ENCODE results near the gene TSPAN5.

- TF ChIP-seq, protein P1, sequence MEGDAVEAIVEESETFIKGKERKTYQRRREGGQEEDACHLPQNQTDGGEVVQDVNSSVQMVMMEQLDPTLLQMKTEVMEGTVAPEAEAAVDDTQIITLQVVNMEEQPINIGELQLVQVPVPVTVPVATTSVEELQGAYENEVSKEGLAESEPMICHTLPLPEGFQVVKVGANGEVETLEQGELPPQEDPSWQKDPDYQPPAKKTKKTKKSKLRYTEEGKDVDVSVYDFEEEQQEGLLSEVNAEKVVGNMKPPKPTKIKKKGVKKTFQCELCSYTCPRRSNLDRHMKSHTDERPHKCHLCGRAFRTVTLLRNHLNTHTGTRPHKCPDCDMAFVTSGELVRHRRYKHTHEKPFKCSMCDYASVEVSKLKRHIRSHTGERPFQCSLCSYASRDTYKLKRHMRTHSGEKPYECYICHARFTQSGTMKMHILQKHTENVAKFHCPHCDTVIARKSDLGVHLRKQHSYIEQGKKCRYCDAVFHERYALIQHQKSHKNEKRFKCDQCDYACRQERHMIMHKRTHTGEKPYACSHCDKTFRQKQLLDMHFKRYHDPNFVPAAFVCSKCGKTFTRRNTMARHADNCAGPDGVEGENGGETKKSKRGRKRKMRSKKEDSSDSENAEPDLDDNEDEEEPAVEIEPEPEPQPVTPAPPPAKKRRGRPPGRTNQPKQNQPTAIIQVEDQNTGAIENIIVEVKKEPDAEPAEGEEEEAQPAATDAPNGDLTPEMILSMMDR (conservative IDR thresholded peaks at IDR 0.05): no peak
- TF ChIP-seq ZFX (IDR thresholded peaks at IDR 0.05): no peak
Measured at GRCh38 chr4:98673288-98673644, 14.9 kb upstream of the TSPAN5 start.
